Liver (tissue), 3 donors: ENCODE data around the gene CABYR.

Experiments
- ATF3 ChIP-seq: IDR thresholded peaks from 2 replicates; pipeline ENCODE4 v1.6.1; 2016; ENCODE audit warnings: antibody characterized with exemption
- CTCF ChIP-seq: fragments of 150-350 bp; IDR thresholded peaks from 2 replicates; pipeline ENCODE4 v1.5.1; 2017; ENCODE audit warnings: improper control_type of control experiment, low read depth, low read length; ENCODE audit not compliant: missing input control
- HNF4G ChIP-seq: IDR thresholded peaks from 2 replicates; pipeline ENCODE4 v1.6.1; 2016; ENCODE audit warnings: antibody characterized with exemption
- JUND ChIP-seq, 2 donors: IDR thresholded peaks; 2 replicates each; pipeline ENCODE4 v1.6.1; 2016; ENCODE audit warnings: antibody characterized with exemption in 2 of 2
- MAX ChIP-seq: IDR thresholded peaks from 2 replicates; pipeline ENCODE4 v1.6.1; 2016; ENCODE audit warnings: antibody characterized with exemption
- REST ChIP-seq: IDR thresholded peaks from 2 replicates; pipeline ENCODE4 v1.6.1; 2016; ENCODE audit warnings: antibody characterized with exemption, mild to moderate bottlenecking
- RXRA ChIP-seq, 2 donors: IDR thresholded peaks; 2 replicates each; pipeline ENCODE4 v1.6.1; 2017 to 2018; ENCODE audit warnings: antibody characterized with exemption in 2 of 2, mild to moderate bottlenecking in 1 of 2
- TAF1 ChIP-seq: conservative IDR thresholded peaks from 2 replicates; pipeline ENCODE4 v1.6.1; 2016; ENCODE audit warnings: antibody characterized with exemption, mild to moderate bottlenecking
- YY1 ChIP-seq: IDR thresholded peaks from 2 replicates; pipeline ENCODE4 v1.6.1; 2016; ENCODE audit warnings: antibody characterized with exemption, mild to moderate bottlenecking
- ZBTB33 ChIP-seq: IDR thresholded peaks from 2 replicates; pipeline ENCODE4 v1.6.1; 2016; ENCODE audit warnings: antibody characterized with exemption
- donor health status: healthy.
- donor health status: healthy.

- TF ChIP-seq REST (no peak), CTCF (no peak), JUND (IDR thresholded peaks at IDR 0.05) (no peak), HNF4G (no peak), ZBTB33 (no peak), RXRA (IDR thresholded peaks at IDR 0.05) (no peak), MAX (no peak), YY1 (peak; percentile 34), ATF3 (no peak), TAF1 (no peak)
These were observed at the start of gene CABYR for GRCh38 chr18:24138789-24139616.
